ENCODE measurements around the gene KLHDC3.

The KLHDC3 gene

GRCh38 chr6:43013843-43014433, at the start of gene KLHDC3, which contains the start of gene MEA1:
KLHDC3 (plus strand) TSS chr6:43014249; CDS start chr6:43017193, 2,944 bp downstream.
MEA1 (minus strand) TSS chr6:43013946; CDS start chr6:43013813, 133 bp downstream.
- peak; percentile 96 to 97 for DNase-seq (ENCODE audit: low read depth in 2 of 2)

DNA sequence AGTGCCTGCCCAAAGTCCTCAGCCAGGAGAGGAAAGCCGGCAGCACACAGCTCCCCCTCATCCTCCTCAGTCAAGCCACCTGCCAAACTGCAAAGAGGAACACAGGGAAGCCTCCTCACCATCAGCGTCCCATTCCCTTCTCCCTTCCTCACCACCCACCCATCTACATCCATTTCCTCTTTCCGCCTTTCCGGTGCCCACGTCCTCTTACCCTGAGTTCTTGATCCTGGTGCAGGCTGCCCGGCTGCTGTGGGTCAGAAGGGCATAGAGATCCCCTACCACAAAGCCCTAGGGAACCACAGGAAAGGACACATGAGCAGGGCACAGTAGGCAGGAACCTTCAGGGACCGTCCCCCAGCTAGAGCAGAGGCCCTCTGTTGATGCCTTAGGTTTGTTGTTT, 47.5 kb upstream of the KLHDC3 start:
- no peak for DNase-seq (ENCODE audit: low read depth in 2 of 2)

DNA sequence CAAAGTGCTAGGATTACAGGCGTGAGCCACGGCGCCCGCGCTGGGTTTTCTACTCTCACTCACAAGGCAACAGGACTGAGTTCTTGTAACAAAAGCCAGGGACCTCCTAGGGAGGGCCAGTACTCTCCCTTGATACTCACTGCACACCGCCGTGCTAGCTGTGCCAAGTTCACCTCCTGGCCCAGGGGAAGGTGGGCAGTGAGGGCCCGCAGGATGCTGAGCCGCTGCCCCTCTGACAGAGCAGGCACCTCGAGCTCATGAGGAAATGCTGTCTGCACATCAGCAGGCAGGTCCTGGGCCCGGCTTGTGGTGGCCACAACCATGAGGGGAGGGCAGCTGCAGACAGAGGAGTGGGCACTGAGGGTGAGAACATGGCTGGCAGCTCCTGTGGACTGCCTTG, 46.8 kb upstream of the KLHDC3 start:
- no peak for DNase-seq (ENCODE audit: low read depth in 2 of 2)

- DNase-seq (ENCODE audit: low read depth in 2 of 2) = no peak
These were observed 45.8 kb upstream of the KLHDC3 start for GRCh38 chr6:42968126-42968701.

DNA sequence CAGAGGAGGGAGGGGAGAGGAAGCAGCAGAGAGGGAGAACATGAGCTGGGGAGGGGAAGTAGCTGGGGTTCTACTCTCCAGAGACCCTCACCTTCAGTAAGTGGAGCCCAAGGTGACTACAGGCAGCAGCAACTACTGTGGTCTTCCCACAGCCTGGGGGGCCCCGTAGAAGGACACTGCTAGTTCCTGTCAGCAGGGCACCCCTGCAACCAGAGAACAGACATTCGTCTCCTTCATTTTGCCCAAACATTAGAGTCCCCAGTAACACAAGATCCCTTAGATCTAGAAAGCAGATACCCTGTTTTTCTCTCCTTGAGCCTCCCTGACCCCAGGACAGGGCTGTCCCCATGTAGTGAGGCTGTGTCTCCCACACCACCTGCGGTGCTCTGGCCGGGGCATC, 45.3 kb upstream of the KLHDC3 start:
- no peak for DNase-seq (ENCODE audit: low read depth in 2 of 2)

GRCh38 chr6:42969431-42969830, 44.6 kb upstream of the KLHDC3 start:
- no peak for DNase-seq (ENCODE audit: low read depth in 2 of 2)

DNA sequence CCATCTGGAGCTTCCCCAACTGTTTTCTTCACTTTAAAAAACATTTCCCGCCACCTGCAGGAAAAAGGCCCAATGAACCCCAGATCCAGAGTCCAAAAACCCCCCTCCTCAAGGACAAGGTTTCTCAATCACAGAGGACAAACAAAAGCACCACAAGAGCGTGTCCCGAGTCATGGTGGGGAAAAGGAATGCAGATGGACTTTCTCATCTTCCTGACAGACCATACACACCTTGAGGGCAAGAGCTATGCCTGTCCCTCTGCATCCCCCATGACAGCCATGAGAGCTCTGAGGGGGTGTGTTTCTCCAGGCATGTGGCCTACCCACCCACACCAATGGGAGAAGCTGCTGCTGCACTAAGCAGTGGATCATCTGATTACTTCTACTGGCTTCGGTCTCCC, 44.1 kb upstream of the KLHDC3 start:
- DNase-seq (ENCODE audit: low read depth in 2 of 2) = no peak

GRCh38 chr6:42970871-42971612, 43.0 kb upstream of the KLHDC3 start:
- DNase-seq (ENCODE audit: low read depth in 2 of 2) = no peak

GRCh38 chr6:42971746-42972327, 42.2 kb upstream of the KLHDC3 start:
- DNase-seq (ENCODE audit: low read depth in 2 of 2) = no peak

DNA sequence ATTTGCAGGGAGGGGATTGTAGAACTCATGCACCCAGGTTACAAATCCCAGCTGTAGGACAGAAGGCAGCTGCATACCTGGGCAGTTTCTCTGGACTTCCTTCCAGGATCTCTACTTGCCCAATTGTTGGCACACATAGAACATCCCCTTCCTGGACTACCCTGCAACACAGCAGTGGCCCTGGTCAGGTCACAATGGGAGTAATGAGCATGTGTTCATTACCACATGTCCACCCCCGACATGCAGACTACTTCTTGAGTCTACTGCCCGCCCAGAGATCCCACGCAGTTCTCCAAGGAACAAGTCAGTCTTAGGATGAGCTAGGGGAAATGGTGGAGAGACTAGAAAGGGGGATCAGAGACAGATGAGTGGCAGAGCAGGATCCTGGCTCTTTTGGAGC, 40.1 kb upstream of the KLHDC3 start:
- no peak for DNase-seq (ENCODE audit: low read depth in 2 of 2)

GRCh38 chr6:42974919-42975505, 39.0 kb upstream of the KLHDC3 start:
- DNase-seq (ENCODE audit: low read depth in 2 of 2) = no peak

GRCh38 chr6:42978487-42978838, 35.6 kb upstream of the KLHDC3 start:
- no peak for DNase-seq (ENCODE audit: low read depth in 2 of 2)

DNA sequence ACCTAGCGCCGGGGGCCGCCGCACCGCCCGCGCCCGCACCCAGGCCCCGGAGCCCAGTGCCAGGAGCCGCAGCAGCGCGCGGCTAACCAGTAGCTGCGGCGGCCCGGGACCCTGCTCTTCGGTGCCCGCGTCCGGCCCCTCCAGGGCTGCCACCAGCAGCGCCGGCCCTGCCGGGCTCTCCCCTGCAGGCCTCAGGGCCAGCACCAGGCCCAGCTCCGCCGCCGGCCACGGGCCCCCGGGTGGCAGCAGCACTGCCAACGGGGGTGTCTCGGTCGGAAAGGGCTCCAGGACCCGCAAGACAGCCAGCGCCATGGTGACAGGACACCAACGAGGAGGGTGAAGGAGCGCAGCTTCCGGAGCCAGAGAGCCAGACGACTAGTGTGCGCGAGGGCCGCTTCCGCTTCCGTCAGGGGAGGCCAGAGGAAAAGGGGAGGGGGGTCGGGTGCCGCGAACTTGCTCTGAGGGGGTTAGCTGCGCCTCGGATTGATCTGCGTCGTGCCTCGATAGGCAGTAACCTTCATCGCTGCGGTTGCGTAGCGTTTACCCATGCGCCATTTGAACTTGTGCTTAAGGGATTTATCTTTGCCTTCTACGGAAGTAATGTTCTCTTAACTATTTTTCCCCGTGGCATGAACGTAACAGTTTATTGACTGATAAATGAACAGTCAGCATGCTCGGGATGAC, 35.1 kb upstream of the KLHDC3 start, which contains the start of gene PEX6:
Gene PEX6, minus strand, starts transcription at position 343 of the 684 bp plus-strand sequence. Its CDS starts 31 bp downstream, at position 312.
- DNase-seq (ENCODE audit: low read depth in 2 of 2) = peak; percentile 84 to 89

DNA sequence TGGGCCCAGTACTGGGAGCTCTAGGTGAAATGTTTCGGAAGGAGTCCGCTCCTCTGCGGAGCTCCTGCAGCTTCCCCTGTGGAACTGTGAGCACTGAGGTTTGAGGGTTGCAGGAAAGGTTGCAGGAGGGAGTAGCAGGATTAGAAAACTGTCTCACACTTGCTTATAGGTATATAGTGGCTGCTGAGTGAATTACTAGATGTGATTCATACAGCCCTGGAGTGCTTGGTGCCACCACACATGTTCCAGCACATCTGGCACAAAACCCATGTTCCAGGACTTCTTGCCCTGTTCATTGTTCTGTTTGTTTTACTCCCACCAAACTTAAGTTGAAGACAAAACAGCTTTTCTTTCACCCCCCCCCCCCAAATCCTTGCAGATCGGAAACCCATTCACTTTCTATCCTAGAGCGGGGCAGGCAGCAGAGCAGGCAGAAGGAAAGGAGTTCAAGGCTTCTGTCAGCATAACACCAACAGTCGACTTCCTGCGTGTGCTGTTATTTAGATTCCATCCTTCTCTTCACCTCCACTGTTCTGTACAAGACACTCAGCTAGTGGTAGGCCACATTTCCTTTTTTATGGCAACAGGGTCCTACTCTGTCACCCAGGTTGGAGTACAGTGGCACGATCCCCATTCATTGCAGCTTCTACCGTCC, 34.4 kb upstream of the KLHDC3 start:
- DNase-seq (ENCODE audit: low read depth in 2 of 2) = no peak

GRCh38 chr6:42981836-42982235, 32.2 kb upstream of the KLHDC3 start:
- DNase-seq (ENCODE audit: low read depth in 2 of 2) = no peak

DNA sequence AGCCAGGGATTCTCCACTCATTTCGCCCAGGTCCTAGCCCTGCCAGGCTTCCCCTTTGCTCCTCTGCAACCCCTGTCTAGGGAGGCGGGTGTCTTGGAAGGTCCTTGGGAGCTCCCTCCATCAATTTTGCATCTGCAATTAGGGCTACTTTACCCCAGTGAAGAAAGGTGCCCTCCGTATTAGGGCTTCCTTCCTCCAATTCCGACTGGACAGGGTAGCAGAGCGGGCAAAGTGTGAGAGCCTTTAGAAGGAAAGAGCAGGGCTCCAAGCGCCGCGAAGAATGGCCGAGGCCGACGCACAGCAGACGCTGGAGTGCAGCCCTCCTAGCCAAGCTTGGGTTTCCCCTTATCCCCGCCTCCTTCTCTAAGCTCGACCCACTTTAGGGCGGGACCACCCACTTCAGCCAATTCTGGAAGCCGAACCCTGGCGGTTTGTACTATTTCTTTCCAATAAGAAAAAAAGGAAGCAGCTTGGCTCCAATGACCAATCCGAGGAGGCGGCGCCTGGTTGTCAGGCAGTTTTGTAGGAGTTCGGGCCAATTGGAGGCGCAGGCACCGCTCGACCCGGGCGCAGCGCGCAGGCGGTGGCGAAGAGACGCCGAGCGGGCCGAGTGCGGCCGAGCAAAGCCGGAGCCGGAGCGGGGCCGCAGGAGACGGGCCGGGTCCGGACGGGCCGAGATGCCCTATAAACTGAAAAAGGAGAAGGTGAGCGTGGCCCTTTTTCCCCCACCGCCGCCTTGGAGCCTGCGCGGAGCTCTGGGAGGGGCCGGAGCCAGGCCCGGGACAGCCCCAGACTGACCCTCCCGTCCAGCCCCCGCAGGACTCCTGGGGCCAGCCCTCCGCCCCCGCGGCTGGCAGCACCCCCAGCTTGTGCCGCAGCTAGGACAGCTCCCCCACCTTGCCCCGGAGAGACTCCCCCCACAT, 29.8 kb upstream of the KLHDC3 start, which contains the start of gene PPP2R5D:
Gene PPP2R5D, plus strand, starts transcription at position 570 of the 923 bp plus-strand sequence. Its CDS starts 108 bp downstream, at position 678.
- DNase-seq (ENCODE audit: low read depth in 2 of 2) = peak; percentile 87 to 95

DNA sequence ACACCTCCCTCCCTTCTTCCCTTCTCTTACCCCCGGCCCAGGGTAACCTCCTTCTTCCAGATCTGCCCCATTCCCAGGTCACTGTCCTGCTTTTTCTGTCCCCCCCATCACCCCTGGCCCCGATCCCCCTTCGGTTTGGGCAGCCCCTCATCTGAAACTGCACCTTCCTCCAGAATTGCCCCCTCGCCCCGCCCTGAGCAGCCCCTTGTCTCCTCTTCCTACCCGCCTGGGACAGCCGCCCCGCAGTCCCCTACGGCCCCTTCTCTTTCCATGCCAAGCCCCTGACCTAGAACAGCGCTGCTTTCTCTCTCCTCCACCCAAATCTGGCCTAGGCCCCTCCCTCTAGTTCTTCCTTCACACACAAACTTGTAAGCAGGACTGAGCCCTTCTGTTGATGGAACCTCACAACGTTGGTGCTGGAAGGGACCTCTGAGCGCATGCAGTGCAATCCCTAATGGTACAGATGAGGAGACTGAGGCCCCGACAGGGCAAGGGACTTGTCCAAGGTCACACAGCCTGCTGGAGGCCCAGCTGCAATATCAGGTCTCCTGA, 29.0 kb upstream of the KLHDC3 start:
- no peak for DNase-seq (ENCODE audit: low read depth in 2 of 2)

DNA sequence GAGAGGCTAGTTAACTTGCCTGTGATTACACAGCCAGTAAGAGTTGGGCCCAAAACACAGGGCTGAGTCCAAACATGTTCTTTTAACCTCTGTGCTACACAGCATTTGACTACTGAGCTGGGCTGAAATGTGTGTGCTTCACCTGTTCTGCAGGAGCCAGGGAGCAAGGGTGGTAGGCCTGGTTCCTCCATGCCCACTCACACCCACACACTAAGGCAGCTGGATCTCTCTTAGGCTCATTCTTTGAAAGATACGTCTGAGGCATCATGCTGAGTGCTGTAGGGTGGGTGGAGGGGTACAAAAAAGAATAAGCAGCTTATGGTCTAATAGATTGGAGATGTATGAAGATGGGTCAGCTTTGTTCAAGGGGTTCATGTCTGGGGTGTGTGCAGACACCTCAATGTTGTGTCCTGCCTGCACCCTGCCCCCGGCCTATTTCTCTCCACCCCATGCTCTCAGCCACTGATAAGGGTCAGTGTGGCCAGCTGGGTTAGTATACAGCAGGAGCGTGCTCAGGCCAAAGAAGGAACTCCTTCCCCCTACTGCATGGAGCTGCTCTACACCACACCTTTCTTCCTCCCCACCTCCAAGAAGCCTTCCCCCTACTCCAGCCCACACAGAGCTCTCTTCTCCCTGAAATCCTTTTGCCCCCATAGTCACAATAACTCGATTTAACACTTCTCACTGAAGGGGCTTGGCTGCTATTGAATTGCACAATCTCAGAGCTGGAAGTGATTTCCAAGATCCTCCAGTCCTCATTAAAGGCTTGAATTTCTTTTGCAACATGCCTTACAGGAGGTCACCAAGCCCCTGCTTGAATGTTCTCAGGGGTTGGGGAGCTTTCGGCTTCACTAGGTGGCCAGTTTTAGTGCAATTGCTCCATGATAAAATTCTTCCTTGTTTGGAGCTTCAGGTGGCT, 26.3 kb upstream of the KLHDC3 start:
- no peak for DNase-seq (ENCODE audit: low read depth in 2 of 2)
